ENCODE measurements around the gene HIVEP2.

DNA sequence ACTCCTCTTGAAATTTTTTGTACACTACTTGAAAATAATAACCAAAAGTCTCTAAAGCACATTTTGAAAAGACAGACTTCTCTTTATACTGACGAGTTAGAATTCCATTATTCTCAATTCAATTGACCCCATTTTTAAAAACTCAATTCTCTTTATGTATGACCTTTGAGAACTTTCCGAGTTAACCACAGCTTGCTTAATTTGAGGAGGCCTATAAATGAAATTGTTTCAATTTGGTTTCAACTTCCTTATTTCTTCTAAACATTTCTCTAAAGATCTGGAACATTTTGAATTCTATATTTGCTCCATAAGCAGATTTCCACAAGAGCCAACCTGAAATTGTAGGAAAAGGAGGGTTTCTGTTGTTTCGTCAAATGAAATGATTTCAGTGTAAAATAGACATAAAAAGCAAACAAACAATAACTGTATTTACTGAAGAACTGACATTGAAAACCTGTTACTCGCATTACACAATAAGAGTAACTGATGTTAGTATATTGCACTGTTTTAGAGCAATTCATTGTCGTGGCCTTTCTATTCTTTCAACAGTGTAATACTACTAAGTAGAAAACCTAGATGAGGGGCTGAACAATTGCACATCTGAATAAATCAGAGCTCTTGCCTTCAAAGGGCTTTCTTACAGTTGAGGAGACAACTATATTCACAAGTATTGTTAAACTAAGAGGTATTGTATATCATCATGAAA lies 223.6 kb downstream of the HIVEP2 start:
- TF ChIP-seq, protein P1, sequence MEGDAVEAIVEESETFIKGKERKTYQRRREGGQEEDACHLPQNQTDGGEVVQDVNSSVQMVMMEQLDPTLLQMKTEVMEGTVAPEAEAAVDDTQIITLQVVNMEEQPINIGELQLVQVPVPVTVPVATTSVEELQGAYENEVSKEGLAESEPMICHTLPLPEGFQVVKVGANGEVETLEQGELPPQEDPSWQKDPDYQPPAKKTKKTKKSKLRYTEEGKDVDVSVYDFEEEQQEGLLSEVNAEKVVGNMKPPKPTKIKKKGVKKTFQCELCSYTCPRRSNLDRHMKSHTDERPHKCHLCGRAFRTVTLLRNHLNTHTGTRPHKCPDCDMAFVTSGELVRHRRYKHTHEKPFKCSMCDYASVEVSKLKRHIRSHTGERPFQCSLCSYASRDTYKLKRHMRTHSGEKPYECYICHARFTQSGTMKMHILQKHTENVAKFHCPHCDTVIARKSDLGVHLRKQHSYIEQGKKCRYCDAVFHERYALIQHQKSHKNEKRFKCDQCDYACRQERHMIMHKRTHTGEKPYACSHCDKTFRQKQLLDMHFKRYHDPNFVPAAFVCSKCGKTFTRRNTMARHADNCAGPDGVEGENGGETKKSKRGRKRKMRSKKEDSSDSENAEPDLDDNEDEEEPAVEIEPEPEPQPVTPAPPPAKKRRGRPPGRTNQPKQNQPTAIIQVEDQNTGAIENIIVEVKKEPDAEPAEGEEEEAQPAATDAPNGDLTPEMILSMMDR (IDR thresholded peaks at IDR 0.05): no peak
- TF ChIP-seq SMC3 (IDR thresholded peaks at IDR 0.05) (no peak), MYC (IDR thresholded peaks at IDR 0.05; ENCODE audit: borderline replicate concordance, low read length) (no peak), POLR2A (IDR thresholded peaks at IDR 0.05; ENCODE audit: low read length) (no peak)
